NOMO-1 treated with DMSO at 0.1 percent for 48 hours (cell line): ENCODE measurements around the gene SLC6A7.

Experiments
- DNase-seq: peaks from one replicate; lab custom pipeline; 2025; ENCODE audit not compliant: unreplicated experiment; lab: John Stamatoyannopoulos, UW

The SLC6A7 gene

DNA sequence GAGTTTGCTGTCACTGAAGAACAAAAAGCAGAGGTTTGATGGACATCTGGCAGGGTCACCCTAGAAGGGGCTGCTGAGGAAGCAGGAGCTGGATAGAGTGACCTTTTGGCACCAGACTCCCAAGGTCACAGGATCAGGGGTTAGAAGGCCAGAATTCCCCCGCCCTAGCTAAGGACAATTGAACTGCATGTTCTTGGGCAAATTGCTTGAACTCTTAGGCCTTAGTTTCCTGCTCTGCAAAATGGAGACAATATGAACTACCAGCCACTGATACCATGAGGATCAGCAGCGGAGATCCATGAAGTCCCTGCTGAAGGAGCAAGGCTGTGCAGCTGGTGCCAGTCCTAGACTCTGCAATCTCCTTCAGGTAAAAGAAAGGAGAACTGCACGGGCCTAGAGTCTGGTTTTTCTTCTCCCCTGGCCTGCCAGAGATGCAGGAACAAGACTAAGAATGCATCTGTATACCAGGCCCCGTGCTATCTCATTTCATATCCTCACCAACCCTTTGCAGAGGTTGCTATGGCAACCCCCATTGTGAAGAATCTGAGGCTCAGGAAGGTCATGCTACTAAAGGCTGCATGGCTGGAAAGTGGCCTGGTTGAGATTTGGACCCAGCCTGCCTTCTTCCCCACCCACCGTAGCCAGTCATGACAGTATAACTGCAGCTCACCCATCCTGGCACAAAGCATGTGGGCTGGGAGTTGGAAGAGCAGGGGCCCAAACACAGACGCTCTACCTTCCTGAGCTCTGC, 66.0 kb downstream of the SLC6A7 start:
- no peak for DNase-seq

DNA sequence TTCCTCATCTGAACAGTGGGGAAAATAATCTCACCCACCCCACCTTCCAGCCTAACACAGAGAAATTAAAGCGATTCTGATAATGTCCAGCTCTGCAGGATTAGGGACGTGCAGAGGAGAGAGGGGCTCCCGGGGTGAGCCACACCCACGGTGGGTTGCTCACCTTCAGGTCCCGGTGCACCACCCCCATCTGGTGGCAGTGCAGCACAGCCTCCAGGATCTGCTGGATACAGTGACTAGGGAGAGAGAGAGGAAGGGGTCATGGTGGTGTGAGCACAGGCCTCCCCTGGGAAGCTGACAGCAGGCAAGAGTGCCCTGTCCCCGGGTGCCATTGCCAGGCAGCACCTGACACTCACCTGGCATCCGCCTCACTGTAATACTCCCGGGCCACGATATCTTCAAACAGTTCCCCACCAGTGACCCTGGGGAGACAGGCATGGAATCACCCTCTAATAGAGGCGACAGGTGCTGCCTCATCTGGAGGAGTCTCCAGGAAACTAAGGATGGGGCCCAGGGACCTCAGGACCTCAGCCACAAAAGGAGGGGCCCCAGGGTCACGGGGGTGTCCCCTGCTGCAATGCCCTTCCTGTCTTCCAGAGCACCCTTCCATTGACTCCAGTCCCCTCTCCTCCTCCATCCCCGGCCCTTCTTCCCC, 66.7 kb downstream of the SLC6A7 start:
- DNase-seq: no peak

DNA sequence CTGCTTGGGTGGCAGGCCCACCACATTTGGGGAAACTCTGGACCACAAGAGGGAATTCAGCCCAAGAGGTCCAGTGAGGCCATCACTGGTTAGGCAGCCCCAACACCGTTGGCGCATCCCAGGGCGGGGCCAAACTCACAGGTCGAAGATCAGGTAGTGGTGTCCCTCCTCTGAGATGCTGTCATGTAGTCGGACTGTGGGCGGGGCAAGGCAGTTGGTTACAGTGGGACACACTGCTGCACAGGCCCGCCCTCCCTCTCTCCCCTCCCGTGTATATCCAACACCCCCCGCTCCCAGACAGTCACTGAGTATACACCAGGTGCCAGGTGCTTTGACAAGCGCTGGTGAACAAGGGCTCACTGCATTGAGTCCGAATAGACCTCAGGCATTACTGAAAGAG, 67.6 kb downstream of the SLC6A7 start:
- no peak for DNase-seq

DNA sequence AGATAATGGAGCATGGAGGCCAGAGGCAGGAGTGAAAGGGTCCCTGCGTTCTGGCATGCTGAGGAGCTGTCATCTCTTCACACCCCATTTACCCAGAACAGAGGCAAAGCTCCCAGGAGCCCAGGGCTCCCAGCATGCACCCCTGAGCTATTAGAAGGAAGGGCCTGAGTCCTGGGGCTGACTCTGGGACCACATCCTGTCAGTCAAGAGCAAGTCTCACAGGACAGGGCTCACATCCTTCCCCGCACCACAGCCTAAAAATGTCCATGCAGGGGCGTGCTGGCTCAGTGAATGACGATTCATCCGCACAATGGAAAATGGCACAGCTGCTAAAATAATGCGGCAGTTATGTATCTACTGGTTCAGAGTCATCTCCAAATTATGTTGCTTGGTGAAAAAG, 68.3 kb downstream of the SLC6A7 start:
- no peak for DNase-seq
